ENCODE results near the gene CENPL. TPM values are rescaled to one million over a fixed set of nuclear protein-coding genes. Genes with fewer than 3 reads are reported as not detected.
A peak's percentile ranks its signal among the peaks of the same experiment; 100 is the strongest.

Gene CENPL
- total RNA-seq, 4 donors from 2014 or later, result 3.6 to 7.1 (median 5.8) TPM

DNA sequence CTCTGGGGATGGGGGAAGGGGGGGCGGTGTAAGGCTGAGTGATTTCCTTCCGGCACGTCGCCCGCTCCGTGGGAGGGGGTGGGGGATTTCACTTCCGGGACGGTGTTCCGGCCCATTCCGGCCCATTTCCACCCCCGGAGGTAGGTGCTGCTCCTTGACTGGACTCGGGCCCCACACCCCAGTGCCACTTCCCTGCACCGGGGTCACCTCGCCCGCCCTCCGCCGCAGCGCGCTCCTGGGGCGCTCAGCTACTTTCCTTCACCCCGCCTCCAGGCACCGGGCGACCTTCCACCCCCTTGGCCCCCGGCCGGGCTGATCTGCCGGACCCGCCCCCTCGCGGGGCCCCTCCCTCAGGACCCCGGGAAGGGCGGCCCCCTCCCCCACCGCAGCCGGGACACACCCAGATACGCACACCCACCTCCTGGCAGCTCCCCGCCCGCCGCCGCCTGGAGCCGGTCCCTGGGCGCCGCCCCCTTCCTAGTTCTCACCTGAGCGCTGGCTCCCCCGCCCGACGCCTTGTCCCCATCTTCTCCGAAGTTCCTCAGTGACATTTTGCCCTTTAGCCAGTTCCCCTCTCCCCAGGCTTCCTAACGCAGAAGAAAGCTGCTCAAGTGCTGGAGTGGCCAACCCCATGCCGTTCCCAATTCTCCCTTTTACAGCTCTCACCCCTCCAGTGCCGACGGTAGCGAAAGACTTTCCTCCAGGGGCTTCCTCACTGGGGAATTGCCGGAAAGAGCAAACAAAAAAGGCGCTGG lies 43.8 kb upstream of the CENPL start, which contains the start of gene ZBTB37:
Gene ZBTB37, plus strand, starts transcription at position 115 of the 755 bp plus-strand sequence. CDS start 1,846 bp downstream, outside the sequence.
- H3K36me3 ChIP-seq, result peaks cover 23 to 60% (median 31%) of the 10 kb centered on the region in 4 donors
- intact Hi-C loops (cut with DNase I), result loop anchor here (5.0 kb wide), 2 partner anchors 154 to 436 kb away; partner anchors contain the start of gene RC3H1
- H3K27ac ChIP-seq (replicated peaks in 1 of 4), result peak within 1 kb of the TSS; percentile 92 to 99 (median 97)
- H3K4me1 ChIP-seq, result peaks cover 25 to 60% (median 53%) of the 10 kb centered on the region in 4 donors
- H3K27me3 ChIP-seq, result no peaks in the 10 kb centered on the region
- WGBS, result 0% methylated on average over 9 of the region's 53 CpGs
- no peaks in the 10 kb centered on the region for H3K9me3 ChIP-seq
- TF ChIP-seq, protein P1, sequence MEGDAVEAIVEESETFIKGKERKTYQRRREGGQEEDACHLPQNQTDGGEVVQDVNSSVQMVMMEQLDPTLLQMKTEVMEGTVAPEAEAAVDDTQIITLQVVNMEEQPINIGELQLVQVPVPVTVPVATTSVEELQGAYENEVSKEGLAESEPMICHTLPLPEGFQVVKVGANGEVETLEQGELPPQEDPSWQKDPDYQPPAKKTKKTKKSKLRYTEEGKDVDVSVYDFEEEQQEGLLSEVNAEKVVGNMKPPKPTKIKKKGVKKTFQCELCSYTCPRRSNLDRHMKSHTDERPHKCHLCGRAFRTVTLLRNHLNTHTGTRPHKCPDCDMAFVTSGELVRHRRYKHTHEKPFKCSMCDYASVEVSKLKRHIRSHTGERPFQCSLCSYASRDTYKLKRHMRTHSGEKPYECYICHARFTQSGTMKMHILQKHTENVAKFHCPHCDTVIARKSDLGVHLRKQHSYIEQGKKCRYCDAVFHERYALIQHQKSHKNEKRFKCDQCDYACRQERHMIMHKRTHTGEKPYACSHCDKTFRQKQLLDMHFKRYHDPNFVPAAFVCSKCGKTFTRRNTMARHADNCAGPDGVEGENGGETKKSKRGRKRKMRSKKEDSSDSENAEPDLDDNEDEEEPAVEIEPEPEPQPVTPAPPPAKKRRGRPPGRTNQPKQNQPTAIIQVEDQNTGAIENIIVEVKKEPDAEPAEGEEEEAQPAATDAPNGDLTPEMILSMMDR (IDR thresholded peaks at IDR 0.05), result no peak
- TF ChIP-seq EP300 (IDR thresholded peaks at IDR 0.05) (no peak), POLR2AphosphoS5 (IDR thresholded peaks at IDR 0.05) (peak in 1 of 2 donors; percentile 45)
- peak; percentile 94 for DNase-seq (ENCODE audit: extremely low spot score)
- H3K4me3 ChIP-seq, result peak within 1 kb of the TSS; percentile 92 to 99 (median 96)

DNA sequence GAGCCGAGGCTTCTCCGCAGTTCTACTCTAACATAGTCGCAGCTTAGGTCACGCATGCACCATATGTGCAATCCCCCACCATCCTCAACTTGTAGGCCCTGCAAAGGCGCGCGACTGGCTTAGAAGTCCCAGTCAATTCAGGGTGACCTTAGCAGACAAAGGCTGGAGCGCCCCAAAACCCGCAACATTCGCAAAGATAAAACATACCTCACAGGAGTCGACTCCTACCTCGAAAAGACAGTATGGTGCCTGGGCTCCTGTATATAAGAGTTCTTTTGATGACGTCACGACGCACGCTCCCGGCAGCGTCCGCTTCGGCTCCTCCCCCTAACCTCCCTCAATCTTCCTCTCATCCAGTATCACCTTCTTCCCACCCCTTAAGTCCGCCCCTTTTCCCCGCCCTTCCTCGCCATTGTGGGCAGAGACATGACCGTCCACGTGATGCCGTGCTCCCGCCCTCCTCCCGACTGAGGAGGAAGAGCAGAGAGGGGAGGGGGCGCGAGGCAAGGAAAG lies 43.1 kb upstream of the CENPL start, which contains the start of gene GAS5:
Gene GAS5, minus strand, starts transcription at position 237 of the 513 bp plus-strand sequence.
- DNase-seq (ENCODE audit: extremely low spot score), result peak; percentile 100
- Histone ChIP-seq H3K9me3 (no peaks in the 10 kb centered on the region), H3K27me3 (no peaks in the 10 kb centered on the region), H3K27ac (replicated peaks in 1 of 4) (peak within 1 kb of the TSS; percentile 92 to 99 (median 97)), H3K4me1 (peaks cover 25 to 60% (median 53%) of the 10 kb centered on the region in 4 donors), H3K4me3 (peak within 1 kb of the TSS; percentile 92 to 99 (median 96)), H3K36me3 (peaks cover 28 to 62% (median 38%) of the 10 kb centered on the region in 4 donors)
- WGBS, result under 1% methylated on average over 28 of the region's 30 CpGs
- TF ChIP-seq POLR2A (IDR thresholded peaks at IDR 0.05; ENCODE audit: low read depth) (peak; percentile 97), POLR2AphosphoS5 (IDR thresholded peaks at IDR 0.05) (peak; percentile 93 to 99), EP300 (IDR thresholded peaks at IDR 0.05) (no peak)
- TF ChIP-seq, protein P1 (IDR thresholded peaks at IDR 0.05), result no peak
- intact Hi-C loops (cut with DNase I), result loop anchor here (2.0 to 5.0 kb wide), 3 partner anchors 43 to 436 kb away; partner anchors contain the start of genes CENPL, DARS2 and RC3H1

DNA sequence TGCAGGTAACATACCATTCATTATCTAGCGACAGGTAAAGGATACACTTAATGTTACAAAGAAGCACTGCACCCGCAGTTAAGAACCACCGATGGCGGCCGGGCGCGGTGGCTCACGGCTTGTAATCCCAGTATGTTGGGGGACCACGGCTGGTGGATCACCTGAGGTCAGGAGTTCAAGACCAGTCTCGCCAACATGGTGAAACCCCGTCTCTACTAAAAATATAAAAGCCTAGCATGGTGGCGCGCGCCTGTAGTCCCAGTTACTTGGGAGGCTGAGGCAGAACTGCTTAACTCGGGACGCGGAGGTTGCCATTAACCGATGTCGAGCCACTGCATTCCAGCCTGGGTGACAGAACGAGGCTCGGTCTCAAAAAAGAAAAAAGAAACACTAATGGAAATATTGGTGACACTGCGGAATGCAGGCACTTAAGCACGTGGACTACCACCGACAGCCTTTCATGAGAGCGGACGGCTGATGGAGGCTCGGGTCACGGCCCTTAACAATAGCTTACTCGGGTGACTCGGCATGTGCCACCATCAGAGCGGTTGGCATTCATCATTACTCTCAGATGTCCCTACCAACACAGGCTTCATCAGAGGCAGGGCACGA lies 42.6 kb upstream of the CENPL start:
- H3K9me3 ChIP-seq, result no peaks in the 10 kb centered on the region
- intact Hi-C loops (cut with DNase I), result loop anchor here (2.0 to 5.0 kb wide), 3 partner anchors 42 to 435 kb away; partner anchors contain the start of genes CENPL, DARS2 and RC3H1
- peaks cover 32 to 66% (median 43%) of the 10 kb centered on the region in 4 donors for H3K36me3 ChIP-seq
- WGBS, result 4% methylated on average over 32 of the region's 32 CpGs
- no peak for DNase-seq (ENCODE audit: extremely low spot score)
- H3K4me1 ChIP-seq, result peaks cover 25 to 60% (median 53%) of the 10 kb centered on the region in 4 donors
- H3K4me3 ChIP-seq, result peak overlapping the region; percentile 92 to 99 (median 96)
- H3K27me3 ChIP-seq, result no peaks in the 10 kb centered on the region
- TF ChIP-seq POLR2AphosphoS5 (IDR thresholded peaks at IDR 0.05), result no peak
- TF ChIP-seq, protein P1 (IDR thresholded peaks at IDR 0.05), result no peak
- peak overlapping the region; percentile 92 to 99 (median 97) for H3K27ac ChIP-seq (replicated peaks in 1 of 4)

DNA sequence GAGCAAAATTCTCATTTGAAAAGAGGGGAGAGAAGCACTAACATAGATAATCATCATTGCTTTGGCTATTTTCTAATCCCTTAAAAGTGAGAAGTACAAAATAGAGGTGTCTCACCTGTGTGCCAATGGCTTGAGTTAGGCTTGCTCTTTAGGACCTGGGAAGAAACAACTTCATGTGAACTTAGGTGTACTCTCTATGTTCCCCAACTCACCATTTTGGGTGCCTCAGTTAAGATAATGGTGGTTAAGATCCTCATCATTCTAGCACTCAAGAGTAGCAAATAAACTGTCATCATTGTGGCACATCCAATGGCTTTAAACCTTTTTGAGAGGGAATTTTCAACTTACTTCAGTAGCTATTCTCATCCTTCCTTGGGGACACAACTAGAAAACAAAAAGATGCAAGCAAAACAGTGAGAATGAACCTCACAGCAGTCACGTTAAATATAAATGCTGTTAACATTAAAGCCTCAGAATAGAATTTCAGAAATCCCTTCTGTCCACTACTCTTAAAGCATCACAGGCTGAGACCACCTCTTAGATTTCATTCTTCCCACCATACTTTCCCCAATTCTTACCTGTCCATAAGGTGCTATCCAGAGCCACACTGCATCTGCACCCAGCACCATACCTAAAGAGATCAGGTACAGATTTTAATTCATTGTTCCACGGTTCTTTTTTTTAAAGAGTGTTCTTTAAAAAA lies 41.9 kb upstream of the CENPL start:
- WGBS, result 24% methylated on average over 2 of the region's 2 CpGs
- H3K9me3 ChIP-seq, result no peaks in the 10 kb centered on the region
- intact Hi-C loops (cut with DNase I), result loop anchor here (2.0 to 5.0 kb wide), 3 partner anchors 42 to 434 kb away; partner anchors contain the start of genes CENPL, DARS2 and RC3H1
- peak overlapping the region; percentile 92 to 99 (median 97) for H3K27ac ChIP-seq (replicated peaks in 1 of 4)
- H3K36me3 ChIP-seq, result peaks cover 32 to 66% (median 49%) of the 10 kb centered on the region in 4 donors
- TF ChIP-seq, protein P1 (IDR thresholded peaks at IDR 0.05), result no peak
- no peak for TF ChIP-seq EP300 (IDR thresholded peaks at IDR 0.05)
- no peak for TF ChIP-seq POLR2AphosphoS5 (IDR thresholded peaks at IDR 0.05)
- TF ChIP-seq POLR2A (IDR thresholded peaks at IDR 0.05; ENCODE audit: low read depth), result no peak
- H3K4me1 ChIP-seq, result peaks cover 25 to 57% (median 53%) of the 10 kb centered on the region in 4 donors
- peak overlapping the region; percentile 92 to 99 (median 96) for H3K4me3 ChIP-seq
- no peak for DNase-seq (ENCODE audit: extremely low spot score)
- no peaks in the 10 kb centered on the region for H3K27me3 ChIP-seq
